KMS-11 (cell line): Measurements from ENCODE around the gene NTSR2.

Experiments
- H2AFZ ChIP-seq: fragments of 200-600 bp; sonication (generic); 2 replicates; pipeline ENCODE4 v1.6.1; 2016; ENCODE audit warnings: antibody characterized with exemption, mixed run types, low read depth
- H3K27ac ChIP-seq: fragments of 200-600 bp; sonication (generic); 2 replicates; pipeline ENCODE4 v1.6.1; 2016; ENCODE audit warnings: mild to moderate bottlenecking, mixed run types
- H3K27me3 ChIP-seq: fragments of 200-600 bp; sonication (generic); 2 replicates; pipeline ENCODE4 v1.6.1; 2017; ENCODE audit warnings: mild to moderate bottlenecking, low read depth, mixed run types, moderate library complexity; ENCODE audit not compliant: insufficient read depth
- H3K36me3 ChIP-seq: fragments of 200-600 bp; sonication (generic); 2 replicates; pipeline ENCODE4 v1.6.1; 2017; ENCODE audit warnings: mild to moderate bottlenecking, mixed run types; ENCODE audit not compliant: insufficient read depth
- H3K4me1 ChIP-seq: fragments of 200-600 bp; sonication (generic); 2 replicates; pipeline ENCODE4 v1.6.1; 2016; ENCODE audit warnings: mild to moderate bottlenecking, low read depth, mixed run types; ENCODE audit not compliant: poor library complexity, severe bottlenecking
- H3K4me2 ChIP-seq: fragments of 200-600 bp; sonication (generic); 2 replicates; pipeline ENCODE4 v1.7.0; 2016; ENCODE audit warnings: mild to moderate bottlenecking, mixed run types
- H3K4me3 ChIP-seq: fragments of 200-600 bp; sonication (generic); IDR thresholded peaks from 2 replicates; pipeline ENCODE4 v1.6.1; 2017; ENCODE audit warnings: low read depth, low read length, mixed read lengths; ENCODE audit not compliant: insufficient read depth
- H3K79me2 ChIP-seq: fragments of 200-600 bp; sonication (generic); 2 replicates; pipeline ENCODE4 v1.6.1; 2016; ENCODE audit warnings: low read depth, mixed run types; ENCODE audit not compliant: insufficient read depth
- H3K9ac ChIP-seq: fragments of 200-600 bp; sonication (generic); 2 replicates; pipeline ENCODE4 v1.6.1; 2016; ENCODE audit warnings: mild to moderate bottlenecking, mixed run types
- H4K20me1 ChIP-seq: fragments of 200-600 bp; sonication (generic); 2 replicates; pipeline ENCODE4 v1.6.1; 2016; ENCODE audit warnings: mild to moderate bottlenecking, mixed run types; ENCODE audit not compliant: insufficient read depth
- TF ChIP-seq, protein P1 (sequence below): fragments of 200-600 bp; sonication (generic); conservative IDR thresholded peaks from 2 replicates; pipeline ENCODE4 v1.6.1; 2017; ENCODE audit warnings: low read depth, mild to moderate bottlenecking, antibody characterized with exemption, low read length, moderate library complexity, mixed read lengths

The NTSR2 gene

DNA sequence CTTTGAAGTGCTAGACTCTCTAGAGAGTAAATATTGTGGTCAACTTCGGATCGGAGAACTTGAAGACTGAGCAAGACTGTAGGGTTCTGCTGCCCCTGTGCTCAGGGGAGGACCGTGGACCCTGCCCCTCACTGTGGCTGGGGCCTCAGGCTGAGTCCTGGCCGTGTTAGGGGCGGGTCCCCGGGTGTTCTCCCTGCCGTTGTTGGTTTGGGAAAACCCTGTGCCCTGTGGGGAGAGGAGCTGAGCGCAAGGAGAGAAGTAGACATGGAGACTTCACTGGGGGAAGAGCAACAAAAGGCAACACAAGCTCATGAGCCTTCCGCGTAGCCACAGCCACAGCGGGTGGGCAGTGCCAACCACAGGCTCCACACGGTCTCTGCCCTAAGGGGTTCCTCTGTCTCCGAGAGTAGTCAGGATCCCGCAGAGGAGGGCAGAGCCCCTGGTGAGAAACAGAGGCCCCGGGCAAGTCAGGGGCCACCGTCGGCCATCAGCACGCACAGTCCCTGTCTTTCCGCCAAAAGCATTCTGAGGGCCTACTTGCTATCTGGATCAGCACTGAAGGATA, 53.1 kb downstream of the NTSR2 start:
- H4K20me1 ChIP-seq = no peaks in the 10 kb centered on the region
- no peak overlapping the region for H3K4me3 ChIP-seq
- H3K36me3 ChIP-seq = no peaks in the 10 kb centered on the region
- no peak overlapping the region for H3K9ac ChIP-seq
- no peaks in the 10 kb centered on the region for H3K79me2 ChIP-seq
- H3K4me1 ChIP-seq = no peaks in the 10 kb centered on the region
- H3K4me2 ChIP-seq = no peak overlapping the region
- no peaks in the 10 kb centered on the region for H3K27me3 ChIP-seq
- TF ChIP-seq, protein P1, sequence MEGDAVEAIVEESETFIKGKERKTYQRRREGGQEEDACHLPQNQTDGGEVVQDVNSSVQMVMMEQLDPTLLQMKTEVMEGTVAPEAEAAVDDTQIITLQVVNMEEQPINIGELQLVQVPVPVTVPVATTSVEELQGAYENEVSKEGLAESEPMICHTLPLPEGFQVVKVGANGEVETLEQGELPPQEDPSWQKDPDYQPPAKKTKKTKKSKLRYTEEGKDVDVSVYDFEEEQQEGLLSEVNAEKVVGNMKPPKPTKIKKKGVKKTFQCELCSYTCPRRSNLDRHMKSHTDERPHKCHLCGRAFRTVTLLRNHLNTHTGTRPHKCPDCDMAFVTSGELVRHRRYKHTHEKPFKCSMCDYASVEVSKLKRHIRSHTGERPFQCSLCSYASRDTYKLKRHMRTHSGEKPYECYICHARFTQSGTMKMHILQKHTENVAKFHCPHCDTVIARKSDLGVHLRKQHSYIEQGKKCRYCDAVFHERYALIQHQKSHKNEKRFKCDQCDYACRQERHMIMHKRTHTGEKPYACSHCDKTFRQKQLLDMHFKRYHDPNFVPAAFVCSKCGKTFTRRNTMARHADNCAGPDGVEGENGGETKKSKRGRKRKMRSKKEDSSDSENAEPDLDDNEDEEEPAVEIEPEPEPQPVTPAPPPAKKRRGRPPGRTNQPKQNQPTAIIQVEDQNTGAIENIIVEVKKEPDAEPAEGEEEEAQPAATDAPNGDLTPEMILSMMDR = no peak
- no peak overlapping the region for H2AFZ ChIP-seq
- H3K27ac ChIP-seq = no peak overlapping the region

GRCh38 chr2:11616097-11616687, 53.8 kb downstream of the NTSR2 start:
- TF ChIP-seq, protein P1 = no peak
- Histone ChIP-seq H3K4me2 (no peak overlapping the region), H3K36me3 (no peaks in the 10 kb centered on the region), H3K27me3 (no peaks in the 10 kb centered on the region), H2AFZ (no peak overlapping the region), H4K20me1 (no peaks in the 10 kb centered on the region), H3K27ac (no peak overlapping the region), H3K9ac (no peak overlapping the region), H3K4me3 (no peak overlapping the region), H3K4me1 (no peaks in the 10 kb centered on the region), H3K79me2 (no peaks in the 10 kb centered on the region)

- Histone ChIP-seq H3K27me3 (no peaks in the 10 kb centered on the region), H3K79me2 (no peaks in the 10 kb centered on the region), H3K27ac (no peak overlapping the region), H3K4me2 (no peak overlapping the region), H4K20me1 (no peaks in the 10 kb centered on the region), H3K4me1 (no peaks in the 10 kb centered on the region), H3K4me3 (no peak overlapping the region), H3K9ac (no peak overlapping the region), H3K36me3 (no peaks in the 10 kb centered on the region), H2AFZ (no peak overlapping the region)
- TF ChIP-seq, protein P1 = no peak
These were observed 54.8 kb downstream of the NTSR2 start for GRCh38 chr2:11615209-11615608.

- Histone ChIP-seq H3K4me3 (no peak overlapping the region), H3K4me2 (no peak overlapping the region), H3K27ac (no peak overlapping the region), H4K20me1 (no peaks in the 10 kb centered on the region), H3K36me3 (no peaks in the 10 kb centered on the region), H3K79me2 (no peaks in the 10 kb centered on the region), H3K4me1 (no peaks in the 10 kb centered on the region), H3K27me3 (no peaks in the 10 kb centered on the region), H3K9ac (no peak overlapping the region), H2AFZ (no peak overlapping the region)
- TF ChIP-seq, protein P1 = no peak
These were observed 56.7 kb downstream of the NTSR2 start for GRCh38 chr2:11613297-11613696.
